K562 (cell line): ENCODE results near the gene YKT6. TPM values are rescaled to one million over a fixed set of nuclear protein-coding genes. Genes with fewer than 3 reads are reported as not detected.

Experiments used
- ATAC-seq: fragments of 200-7000 bp; cut with Tn5 transposase; 3 replicates; pipeline ENCODE4 v1.9.1; 2020; ENCODE audit warnings: moderate library complexity
- BruUV-seq: library from RNA; stranded (reverse); fragments of 400-500 nt; replicated peaks from 2 replicates; lab custom pipeline; 2021; lab: Mats Ljungman, UMichigan
- CTCF ChIA-PET: fragments of 300-600 bp; formaldehyde crosslinking; extraction: SDS; loops from one replicate; lab custom pipeline; 2021; ENCODE audit warnings: low intra/inter-chr PET ratio; lab: Yijun Ruan, JAX
- POLR2A ChIA-PET: fragments of 300-600, 350-650 bp; sonication (Branson Sonifier 250); formaldehyde crosslinking; extraction: SDS; loops from one replicate; lab custom pipeline; 2021; ENCODE audit warnings: antibody characterized with exemption, inconsistent platforms; lab: Yijun Ruan, JAX
- DNase-seq, 4 experiments: peaks; one replicate each; pipeline versions ENCODE4 v3.0.0 to v3.0.0-alpha.2; 2011 to 2018; ENCODE audit warnings: low spot score in 3 of 4, mixed read lengths in 3 of 4; ENCODE audit errors: extremely low read depth in 1 of 4
- FAIRE-seq: peaks from 2 replicates; lab custom pipeline; 2011; peaks lifted over from hg19 to GRCh38; lab: Jason Lieb, UNC
- H2AFZ ChIP-seq: 2 replicates; pipeline ENCODE4 v1.6.0; 2011; ENCODE audit warnings: low read depth, low read length, control low read depth, inconsistent platforms
- H3K27ac ChIP-seq: fragments of 200-600 bp; 3 replicates; pipeline ENCODE4 v1.8.0; 2011; ENCODE audit warnings: low read depth, mild to moderate bottlenecking, control low read depth, inconsistent platforms, low read length, moderate library complexity, mixed read lengths; ENCODE audit errors: extremely low read depth
- H3K27me3 ChIP-seq, 2 experiments: fragments of 300-600 bp in 1 of 2; 2 replicates in 1 of 2; 3 replicates in 1 of 2; pipeline versions ENCODE4 v1.6.0 to v1.8.0; 2011; ENCODE audit warnings: inconsistent platforms in 2 of 2, low read length in 2 of 2, mild to moderate bottlenecking in 1 of 2, mixed read lengths in 1 of 2, moderate library complexity in 1 of 2; ENCODE audit not compliant: control insufficient read depth in 2 of 2, insufficient read depth in 2 of 2
- H3K36me3 ChIP-seq: fragments of 300-600 bp; 3 replicates; pipeline ENCODE4 v1.8.0; 2011; ENCODE audit warnings: mild to moderate bottlenecking, low read length, inconsistent platforms; ENCODE audit not compliant: control insufficient read depth, insufficient read depth
- H3K4me1 ChIP-seq, 2 experiments: fragments of 200-600 bp in 1 of 2; replicated peaks in 1 of 2; 2 replicates in 1 of 2; 3 replicates in 1 of 2; pipeline versions ENCODE4 v1.5.1 to v1.8.0; 2011; ENCODE audit warnings: inconsistent platforms in 2 of 2, low read length in 2 of 2, mild to moderate bottlenecking in 1 of 2, mixed read lengths in 1 of 2, moderate library complexity in 1 of 2; ENCODE audit not compliant: control insufficient read depth in 2 of 2, insufficient read depth in 2 of 2
- H3K4me2 ChIP-seq: 2 replicates; pipeline ENCODE4 v1.6.1; 2011; ENCODE audit warnings: low read length, control low read depth, inconsistent platforms, mixed read lengths; ENCODE audit not compliant: insufficient read depth
- H3K4me3 ChIP-seq: fragments of 200-600 bp; sonication (generic), shearing (Covaris generic); 2 replicates; pipeline ENCODE4 v1.5.1; 2016; ENCODE audit warnings: control low read depth, inconsistent platforms
- H3K79me2 ChIP-seq: fragments of 200-600 bp; 3 replicates; pipeline ENCODE4 v1.8.0; 2011; ENCODE audit warnings: low read length, inconsistent platforms; ENCODE audit not compliant: control insufficient read depth, insufficient read depth
- H3K9ac ChIP-seq, 2 experiments: 2 replicates each; pipeline versions ENCODE4 v1.6.0 to v1.6.1; 2011; ENCODE audit warnings: low read depth in 2 of 2, low read length in 2 of 2, control low read depth in 1 of 2, inconsistent platforms in 1 of 2, mild to moderate bottlenecking in 1 of 2, mixed read lengths in 1 of 2; ENCODE audit not compliant: insufficient read depth in 1 of 2
- H3K9me1 ChIP-seq: one replicate; pipeline ENCODE4 v1.6.0; 2011; ENCODE audit warnings: inconsistent platforms, mild to moderate bottlenecking, low read length, moderate library complexity; ENCODE audit not compliant: control insufficient read depth, insufficient read depth
- H3K9me3 ChIP-seq: replicated peaks from 2 replicates; pipeline ENCODE4 v1.5.1; 2011; ENCODE audit warnings: low read depth, low read length, inconsistent platforms; ENCODE audit not compliant: control insufficient read depth, insufficient read depth
- H4K20me1 ChIP-seq: replicated peaks from 2 replicates; pipeline ENCODE4 v1.6.1; 2011; ENCODE audit warnings: low read length, inconsistent platforms, mixed read lengths; ENCODE audit not compliant: control insufficient read depth, insufficient read depth
- ATF7 ChIP-seq: fragments of 450-650 bp; IDR thresholded peaks from 2 replicates; pipeline ENCODE4 v1.7.1; 2014; ENCODE audit warnings: mild to moderate bottlenecking, moderate library complexity
- EGR1 ChIP-seq: fragments of 450-650 bp; conservative IDR thresholded peaks from 2 replicates; pipeline ENCODE4 v1.6.1; 2017; ENCODE audit warnings: mild to moderate bottlenecking
- SMARCA4 ChIP-seq: fragments of 450-650 bp; IDR thresholded peaks from 2 replicates; pipeline ENCODE4 v1.6.1; 2016
- TAF15 ChIP-seq: fragments of 200-400 bp; formaldehyde crosslinking; IDR thresholded peaks from 2 replicates; pipeline ENCODE4 v1.6.1; 2017; ENCODE audit warnings: mild to moderate bottlenecking, low read depth, low read length, moderate library complexity
- ZBTB1 ChIP-seq: sonication (generic); formaldehyde crosslinking; IDR thresholded peaks from 2 replicates; pipeline ENCODE4 v1.8.1; 2023; ENCODE audit warnings: missing genetic modification reagents, low read depth, mild to moderate bottlenecking, borderline replicate concordance
- ZNF778 ChIP-seq: fragments of 450-650 bp; formaldehyde crosslinking; IDR thresholded peaks from 2 replicates; pipeline ENCODE4 v1.4.0; 2020; ENCODE audit warnings: mild to moderate bottlenecking, moderate library complexity
- WGBS: fragments of 100-300 bp; shearing (Covaris generic); methylation state at CpG from one replicate; pipeline ENCODE4 v1.1.6; 2016; ENCODE audit warnings: low coverage, mixed read lengths; ENCODE audit not compliant: insufficient coverage; ENCODE audit errors: missing lambda C conversion rate; 5-methylcytosine and 5-hydroxymethylcytosine counted together
- in situ Hi-C: fragments of 300-500 bp; cut with MboI; formaldehyde crosslinking; loops from 4 replicates; pipeline ENCODE4 v1.15.0; 2018; ENCODE audit warnings: inconsistent platforms, mixed read lengths
- intact Hi-C: fragments of 100-400 bp; cut with micrococcal nuclease; formaldehyde crosslinking; loops from 2 replicates; pipeline ENCODE4 v1.14.2; 2022
- polyA plus RNA-seq, 8 experiments: library from polyadenylated mRNA; depleted of rRNA in 4 of 8; stranded (reverse) in 5 of 8; unstranded in 3 of 8; fragments of >200 nt; fragmentation: Nextera tagmentation in 2 of 8; fragmentation: Illumina TruSeq in 1 of 8; extraction: Ambion mirVana in 2 of 8; extraction: Trizol in 1 of 8; gene quantifications; 2 replicates each; pipeline versions ENCODE4 v1.2.1 to v1.2.3, GENCODE V29; 2011 to 2014; ENCODE audit warnings: inconsistent platforms in 1 of 8, missing spikeins in 1 of 8
- total RNA-seq, 7 experiments: library from RNA; depleted of rRNA in 6 of 7; stranded (reverse); fragments of >200 nt in 6 of 7; fragmentation: Illumina TruSeq in 2 of 7; extraction: Trizol in 2 of 7; gene quantifications; 2 replicates each; pipeline versions ENCODE4 v1.2.1 to v1.2.3, GENCODE V29; 2011 to 2021; ENCODE audit warnings: low replicate concordance in 1 of 7
- TF ChIP-seq, protein P1 (sequence below), 3 experiments: fragments of 200-800 bp in 1 of 3; fragments of 250-450 bp in 1 of 3; fragments of 450-650 bp in 1 of 3; sonication (Bioruptor Pico) in 1 of 3; sonication (Bioruptor generic) in 1 of 3; formaldehyde crosslinking in 1 of 3; IDR thresholded peaks; 2 replicates each; pipeline versions ENCODE4 v1.6.1 to v1.8.0; 2016 to 2022; ENCODE audit warnings: mild to moderate bottlenecking in 2 of 3, missing genetic modification characterization in 2 of 3, missing compliant biosample characterization in 1 of 3, moderate library complexity in 1 of 3

The YKT6 gene
- total and polyA plus RNA-seq, 9 of the 15 experiments (the other 6 are each of a cell fraction or from before 2014, with no cell fraction given) = 1.6 to 90.6 (median 75.1) TPM

DNA sequence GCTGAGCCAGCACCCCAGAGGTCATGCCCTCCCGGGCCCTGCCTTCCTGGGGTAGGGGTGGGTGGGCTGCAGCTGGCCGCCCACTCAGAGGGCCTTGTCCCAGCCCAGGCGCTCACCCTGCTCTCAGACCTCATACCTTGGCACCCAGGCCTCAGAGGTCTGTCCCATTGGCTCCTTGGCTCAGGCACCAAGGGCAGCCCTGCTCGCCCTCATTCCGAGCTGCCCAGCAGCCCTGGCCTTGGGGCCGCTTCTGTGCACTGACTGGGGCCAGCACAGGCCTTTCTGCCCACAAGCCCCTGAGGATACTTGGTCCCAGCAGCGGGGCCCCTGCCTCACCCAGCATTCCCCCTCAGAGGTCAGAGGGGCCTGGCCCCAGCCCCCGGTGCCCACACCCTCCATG, 34.3 kb downstream of the YKT6 start:
- ChIA-PET CTCF (no interaction called here), POLR2A (interaction anchor here (0.6 to 0.7 kb wide), 2 partner anchors 139 to 245 kb away, joined by 3 to 4 read pairs; no protein-coding TSS in a partner anchor)
- no peak for ATAC-seq
- Histone ChIP-seq H3K4me2 (no peak overlapping the region), H3K4me3 (no peak overlapping the region), H3K27ac (no peak overlapping the region), H3K4me1 (peaks cover 0 to 54% of the 10 kb centered on the region in 2 experiments; a peak in 2 of 5 replicates), H3K9me1 (no peaks in the 10 kb centered on the region), H3K79me2 (no peaks in the 10 kb centered on the region), H3K9ac (no peak overlapping the region), H2AFZ (no peak overlapping the region), H3K36me3 (no peaks in the 10 kb centered on the region), H4K20me1 (peaks cover 9% of the 10 kb centered on the region; the same call in 1 of the 2 replicates), H3K27me3 (peaks cover 38 to 98% of the 10 kb centered on the region in 2 experiments), H3K9me3 (no peaks in the 10 kb centered on the region)
- FAIRE-seq = no peak
- TF ChIP-seq ATF7 = no peak
- WGBS = 2% methylated on average over 8 of the region's 8 CpGs
- DNase-seq = no peak
- in situ Hi-C loops = no loop called here
- intact Hi-C loops = no loop called here
- no TSS peak for BruUV-seq

DNA sequence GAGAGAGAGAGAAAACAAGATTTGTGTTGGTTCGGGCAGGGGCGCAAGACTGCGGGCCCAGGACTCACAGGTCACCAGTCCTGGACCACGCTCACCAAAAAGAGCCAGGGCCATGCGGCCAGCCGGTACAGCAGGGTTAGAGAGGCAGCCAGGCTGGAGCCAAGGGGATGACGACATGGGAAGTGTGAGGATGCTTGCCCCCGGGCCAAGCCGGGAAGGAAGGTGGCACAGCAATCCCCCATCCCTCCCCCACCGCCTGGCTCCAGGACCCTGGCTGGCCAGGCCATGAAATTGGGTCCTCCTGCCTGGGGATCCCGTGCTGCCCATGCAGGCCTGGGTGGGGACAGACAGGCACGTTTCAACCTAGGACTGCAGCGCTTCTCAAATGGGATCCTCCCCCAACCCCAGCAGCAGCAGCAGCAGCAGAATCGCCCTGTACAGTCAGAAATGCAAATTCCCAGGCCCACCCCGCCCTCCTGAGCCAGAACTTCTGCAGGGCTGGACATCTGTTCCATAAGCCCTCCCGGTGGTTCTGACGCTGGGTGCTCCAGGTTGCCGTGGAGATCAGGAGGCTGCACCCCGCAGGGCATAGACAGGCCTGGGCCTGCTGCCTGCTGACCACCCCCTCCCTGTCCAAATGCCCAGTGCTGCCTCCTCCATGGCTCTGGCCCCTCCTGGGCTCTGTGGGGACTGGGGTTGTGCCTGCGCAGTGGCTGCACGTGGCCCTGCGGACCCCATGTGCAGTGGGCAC, 35.0 kb downstream of the YKT6 start:
- 8% methylated on average over 19 of the region's 22 CpGs for WGBS
- H3K9me3 ChIP-seq = no peaks in the 10 kb centered on the region
- ChIA-PET CTCF (no interaction called here), POLR2A (interaction anchor here (0.6 to 1.5 kb wide), 4 partner anchors 8 to 1207 kb away, joined by 3 to 5 read pairs (median 4); no protein-coding TSS in a partner anchor)
- ATAC-seq (no peak), FAIRE-seq (no peak), DNase-seq (no peak)
- no peaks in the 10 kb centered on the region for H3K79me2 ChIP-seq
- no peak overlapping the region for H3K4me3 ChIP-seq
- H2AFZ ChIP-seq = no peak overlapping the region
- intact Hi-C loops (no loop called here), in situ Hi-C loops (no loop called here)
- no peaks in the 10 kb centered on the region for H3K9me1 ChIP-seq
- H4K20me1 ChIP-seq = peaks cover 4% of the 10 kb centered on the region; the same call in 1 of the 2 replicates
- peaks cover 37 to 97% of the 10 kb centered on the region in 2 experiments for H3K27me3 ChIP-seq
- H3K4me1 ChIP-seq = peaks cover 0 to 59% of the 10 kb centered on the region in 2 experiments; a peak in 3 of 5 replicates
- H3K36me3 ChIP-seq = no peaks in the 10 kb centered on the region
- no peak overlapping the region for H3K4me2 ChIP-seq
- H3K9ac ChIP-seq = peak overlapping the region in 1 of 2 experiments; percentile 17; a peak in 1 of 4 replicates
- BruUV-seq = no TSS peak
- no peak overlapping the region for H3K27ac ChIP-seq
- TF ChIP-seq ZNF778 (CRISPR knock-in tag) = no peak
- TF ChIP-seq, protein P1, sequence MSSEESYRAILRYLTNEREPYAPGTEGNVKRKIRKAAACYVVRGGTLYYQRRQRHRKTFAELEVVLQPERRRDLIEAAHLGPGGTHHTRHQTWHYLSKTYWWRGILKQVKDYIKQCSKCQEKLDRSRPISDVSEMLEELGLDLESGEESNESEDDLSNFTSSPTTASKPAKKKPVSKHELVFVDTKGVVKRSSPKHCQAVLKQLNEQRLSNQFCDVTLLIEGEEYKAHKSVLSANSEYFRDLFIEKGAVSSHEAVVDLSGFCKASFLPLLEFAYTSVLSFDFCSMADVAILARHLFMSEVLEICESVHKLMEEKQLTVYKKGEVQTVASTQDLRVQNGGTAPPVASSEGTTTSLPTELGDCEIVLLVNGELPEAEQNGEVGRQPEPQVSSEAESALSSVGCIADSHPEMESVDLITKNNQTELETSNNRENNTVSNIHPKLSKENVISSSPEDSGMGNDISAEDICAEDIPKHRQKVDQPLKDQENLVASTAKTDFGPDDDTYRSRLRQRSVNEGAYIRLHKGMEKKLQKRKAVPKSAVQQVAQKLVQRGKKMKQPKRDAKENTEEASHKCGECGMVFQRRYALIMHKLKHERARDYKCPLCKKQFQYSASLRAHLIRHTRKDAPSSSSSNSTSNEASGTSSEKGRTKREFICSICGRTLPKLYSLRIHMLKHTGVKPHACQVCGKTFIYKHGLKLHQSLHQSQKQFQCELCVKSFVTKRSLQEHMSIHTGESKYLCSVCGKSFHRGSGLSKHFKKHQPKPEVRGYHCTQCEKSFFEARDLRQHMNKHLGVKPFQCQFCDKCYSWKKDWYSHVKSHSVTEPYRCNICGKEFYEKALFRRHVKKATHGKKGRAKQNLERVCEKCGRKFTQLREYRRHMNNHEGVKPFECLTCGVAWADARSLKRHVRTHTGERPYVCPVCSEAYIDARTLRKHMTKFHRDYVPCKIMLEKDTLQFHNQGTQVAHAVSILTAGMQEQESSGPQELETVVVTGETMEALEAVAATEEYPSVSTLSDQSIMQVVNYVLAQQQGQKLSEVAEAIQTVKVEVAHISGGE (CRISPR knock-in tag; IDR thresholded peaks at IDR 0.05) = no peak
- no peak for TF ChIP-seq ZBTB1
- TF ChIP-seq EGR1 = no peak
- no peak for TF ChIP-seq SMARCA4
- TF ChIP-seq TAF15 = no peak
